Right atrium auricular region (tissue), 2 donors: ENCODE data around the gene LSM2. TPM values are rescaled to one million over a fixed set of nuclear protein-coding genes. Genes with fewer than 3 reads are reported as not detected.
A peak's percentile ranks its signal among the peaks of the same experiment; 100 is the strongest.

Source experiments
- DNase-seq: peaks from one replicate; pipeline ENCODE4 v3.0.0-alpha.2; 2019; ENCODE audit warnings: low spot score
- H3K27ac ChIP-seq, 2 donors: fragments of 200-600 bp; sonication (generic); 1 replicate in 1 of 2; 2 replicates in 1 of 2; pipeline ENCODE4 v1.5.1; 2016 to 2019
- H3K27me3 ChIP-seq, 2 donors: fragments of 200-600 bp; sonication (generic); one replicate each; pipeline versions ENCODE4 v1.5.1 to v1.6.0; 2017 to 2019
- H3K36me3 ChIP-seq: fragments of 200-600 bp; sonication (generic); one replicate; pipeline ENCODE4 v1.5.1; 2016
- H3K4me1 ChIP-seq, 2 donors: fragments of 200-600 bp; sonication (generic); one replicate each; pipeline versions ENCODE4 v1.5.1 to v1.6.0; 2017 to 2019
- H3K4me3 ChIP-seq, 2 donors: fragments of 200-600 bp; sonication (generic); 1 replicate in 1 of 2; 2 replicates in 1 of 2; pipeline ENCODE4 v1.5.1; 2017 to 2019; ENCODE audit warnings: mild to moderate bottlenecking in 1 of 2, moderate library complexity in 1 of 2
- H3K9me3 ChIP-seq, 2 donors: fragments of 200-600 bp; sonication (generic); one replicate each; pipeline ENCODE4 v1.5.1; 2019
- CTCF ChIP-seq, 2 donors: fragments of 200-600 bp; sonication (generic); IDR thresholded peaks; one replicate each; pipeline ENCODE4 v1.5.1; 2019; ENCODE audit warnings: antibody characterized with exemption in 2 of 2
- total RNA-seq, 2 donors: library from RNA; depleted of rRNA; stranded (reverse); fragments of >200 nt; gene quantifications; one replicate each; pipeline ENCODE4 v1.1.0, GENCODE V29; 2016

LSM2 gene
- total RNA-seq, 2 donors from 2014 or later: 28.8 to 32.0 TPM

DNA sequence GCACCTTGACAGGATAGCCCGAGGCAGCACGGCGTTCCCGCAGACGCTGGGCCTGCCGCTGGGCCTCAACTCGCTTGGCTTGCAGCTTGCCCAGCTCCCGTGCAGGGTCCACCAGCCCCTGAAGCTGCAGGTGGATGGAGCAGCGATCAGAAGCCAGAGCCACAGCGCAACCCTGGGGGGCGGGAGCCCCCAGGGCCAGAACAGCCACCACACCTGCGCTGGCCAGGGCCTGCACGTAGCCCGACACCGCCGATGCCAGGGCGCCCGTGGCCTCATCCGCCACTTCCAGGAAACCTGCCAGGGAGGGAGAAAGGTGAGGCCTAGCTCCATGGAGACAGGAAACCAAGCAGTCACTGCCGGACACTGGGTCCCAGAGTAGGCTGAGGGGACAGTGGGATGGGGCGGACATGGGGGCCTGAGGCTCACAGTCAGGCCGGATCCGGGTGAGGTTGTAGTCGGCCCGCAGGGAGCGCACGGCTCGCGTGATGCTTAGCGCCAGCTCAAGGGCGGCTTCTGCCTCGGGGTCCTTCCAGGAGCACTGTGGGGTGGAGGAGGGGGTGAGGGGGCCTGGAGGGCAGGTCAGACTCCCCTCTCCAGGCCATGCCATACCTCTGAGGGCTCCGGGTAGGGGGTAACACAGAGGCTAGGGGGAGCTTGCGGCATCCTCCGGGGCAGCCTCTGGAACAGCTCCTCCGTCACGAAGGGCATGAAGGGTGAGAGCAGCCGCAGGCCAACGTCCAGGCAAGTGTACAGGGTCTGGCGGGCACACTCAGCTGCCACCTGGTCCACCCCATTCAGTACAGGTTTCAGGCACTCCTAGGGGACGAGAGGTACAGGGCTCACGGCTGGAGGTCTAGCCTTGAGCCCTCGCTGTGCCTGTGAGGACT is 27.5 kb downstream of the LSM2 start:
- peaks cover 62% of the 10 kb centered on the region for H3K36me3 ChIP-seq
- H3K4me1 ChIP-seq: peaks cover 0 to 17% of the 10 kb centered on the region in 2 donors
- no peaks in the 10 kb centered on the region for H3K9me3 ChIP-seq
- no peak for DNase-seq
- TF ChIP-seq CTCF (IDR thresholded peaks at IDR 0.05): no peak
- no peak overlapping the region for H3K4me3 ChIP-seq
- H3K27me3 ChIP-seq: no peaks in the 10 kb centered on the region
- H3K27ac ChIP-seq: no peak overlapping the region

GRCh38 chr6:31778193-31778592 is 28.6 kb downstream of the LSM2 start:
- Histone ChIP-seq H3K27ac (no peak overlapping the region), H3K4me1 (peaks cover 0 to 17% of the 10 kb centered on the region in 2 donors), H3K4me3 (no peak overlapping the region), H3K9me3 (no peaks in the 10 kb centered on the region), H3K36me3 (peaks cover 54% of the 10 kb centered on the region), H3K27me3 (no peaks in the 10 kb centered on the region)
- no peak for DNase-seq
- no peak for TF ChIP-seq CTCF (IDR thresholded peaks at IDR 0.05)

- Histone ChIP-seq H3K36me3 (peaks cover 49% of the 10 kb centered on the region), H3K9me3 (no peaks in the 10 kb centered on the region), H3K27me3 (no peaks in the 10 kb centered on the region), H3K4me1 (peaks cover 0 to 17% of the 10 kb centered on the region in 2 donors), H3K27ac (peak overlapping the region; percentile 61 to 70), H3K4me3 (no peak overlapping the region)
- DNase-seq: no peak
- TF ChIP-seq CTCF (IDR thresholded peaks at IDR 0.05): no peak
Measured at GRCh38 chr6:31777667-31778050, 29.1 kb downstream of the LSM2 start.

DNA sequence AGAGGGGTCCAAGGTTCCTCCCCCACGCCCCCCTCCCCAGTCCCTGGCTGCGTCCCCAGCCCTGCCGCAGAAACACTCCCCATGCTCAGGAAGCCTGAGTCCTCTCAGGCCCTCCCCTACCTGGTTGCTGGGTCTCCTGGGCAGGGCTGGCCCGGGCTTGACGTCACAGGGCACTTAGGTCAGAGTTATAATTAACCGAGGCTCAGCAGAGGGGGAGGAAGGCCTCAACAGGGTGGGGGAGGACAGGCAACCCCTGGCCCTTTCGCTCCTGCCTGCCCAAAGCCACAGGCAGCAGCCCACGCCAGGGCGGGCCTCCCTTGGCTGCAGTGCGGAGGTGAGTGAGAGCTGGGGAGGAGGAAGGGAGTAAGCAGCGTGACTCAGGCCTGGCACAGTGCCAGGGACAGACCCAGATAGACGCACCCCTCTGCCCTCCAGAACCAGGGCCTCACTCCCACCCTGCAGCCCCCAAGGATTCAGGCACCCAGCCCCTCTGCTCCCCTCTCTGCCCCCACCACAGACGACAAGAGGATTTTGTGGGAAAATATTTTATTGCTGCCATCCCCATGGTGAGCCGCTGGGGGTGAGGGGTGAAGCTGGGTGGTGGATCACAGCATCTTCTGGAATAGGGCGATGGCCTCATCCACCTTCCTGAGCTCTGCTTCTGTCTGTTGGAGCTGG is 29.6 kb downstream of the LSM2 start, which contains the start of gene VWA7:
TSS of gene VWA7 (minus strand) at position 340 of the 678 bp plus-strand sequence. CDS start 549 bp downstream, outside the sequence.
- H3K4me1 ChIP-seq: peaks cover 0 to 17% of the 10 kb centered on the region in 2 donors
- H3K4me3 ChIP-seq: peak within 1 kb of the TSS; percentile 8 to 24
- H3K36me3 ChIP-seq: peaks cover 44% of the 10 kb centered on the region
- no peaks in the 10 kb centered on the region for H3K27me3 ChIP-seq
- H3K9me3 ChIP-seq: no peaks in the 10 kb centered on the region
- DNase-seq: no peak
- H3K27ac ChIP-seq: peak within 1 kb of the TSS; percentile 61 to 70
- TF ChIP-seq CTCF (IDR thresholded peaks at IDR 0.05): no peak

GRCh38 chr6:31776485-31776988 is 30.2 kb downstream of the LSM2 start:
- Histone ChIP-seq H3K9me3 (no peaks in the 10 kb centered on the region), H3K27me3 (no peaks in the 10 kb centered on the region), H3K4me3 (peak overlapping the region in 1 of 2 donors; percentile 8), H3K4me1 (peaks cover 0 to 17% of the 10 kb centered on the region in 2 donors), H3K36me3 (peaks cover 38% of the 10 kb centered on the region), H3K27ac (peak overlapping the region; percentile 61 to 70)
- DNase-seq: no peak
- no peak for TF ChIP-seq CTCF (IDR thresholded peaks at IDR 0.05)
